Endothelial cell of umbilical vein (primary cell): Measurements from ENCODE around the gene TEC. TPM values are rescaled to one million over a fixed set of nuclear protein-coding genes. Genes with fewer than 3 reads are reported as not detected.

Experiments
- BruUV-seq: library from RNA; stranded (reverse); fragments of 400-500 nt; replicated peaks from 2 replicates; lab custom pipeline; 2021; lab: Mats Ljungman, UMichigan
- CTCF ChIA-PET: fragments of 300-600, 350-600 bp; sonication (Branson Sonifier 250); formaldehyde crosslinking; loops from one replicate; lab custom pipeline; 2021; ENCODE audit warnings: antibody characterized with exemption, inconsistent platforms; lab: Charles Lee
- POLR2A ChIA-PET: fragments of 300-600, 350-600 bp; sonication (Branson Sonifier 250); formaldehyde crosslinking; loops from one replicate; lab custom pipeline; 2021; ENCODE audit warnings: antibody characterized with exemption, inconsistent platforms; lab: Charles Lee
- DNase-seq: peaks from one replicate; pipeline ENCODE4 v3.0.0-alpha.2; 2011; ENCODE audit warnings: low read depth, low spot score
- FAIRE-seq: peaks from 2 replicates; lab custom pipeline; 2011; peaks lifted over from hg19 to GRCh38; lab: Jason Lieb, UNC
- H2AFZ ChIP-seq: 2 replicates; pipeline ENCODE4 v1.6.0; 2012; ENCODE audit warnings: low read depth, low read length, control low read depth, inconsistent platforms
- H3K27ac ChIP-seq: 2 replicates; pipeline ENCODE4 v1.5.1; 2011; ENCODE audit warnings: low read depth, mild to moderate bottlenecking, control low read depth, low read length, moderate library complexity; ENCODE audit not compliant: insufficient read depth
- H3K27me3 ChIP-seq, 2 experiments: 2 replicates each; pipeline versions ENCODE4 v1.6.0 to v1.6.1; 2011; ENCODE audit warnings: low read length in 2 of 2, mixed read lengths in 1 of 2; ENCODE audit not compliant: control insufficient read depth in 2 of 2, insufficient read depth in 2 of 2
- H3K36me3 ChIP-seq, 2 experiments: 2 replicates in 1 of 2; 3 replicates in 1 of 2; pipeline ENCODE4 v1.5.1; 2011; ENCODE audit warnings: low read length in 2 of 2, mild to moderate bottlenecking in 1 of 2, moderate library complexity in 1 of 2; ENCODE audit not compliant: control insufficient read depth in 2 of 2, insufficient read depth in 2 of 2; ENCODE audit errors: extremely low read depth in 1 of 2
- H3K4me1 ChIP-seq: 3 replicates; pipeline ENCODE4 v1.5.1; 2011; ENCODE audit warnings: mild to moderate bottlenecking, low read length; ENCODE audit not compliant: control insufficient read depth, insufficient read depth; ENCODE audit errors: extremely low read depth
- H3K4me2 ChIP-seq: 2 replicates; pipeline ENCODE4 v1.6.1; 2011; ENCODE audit warnings: low read length, control low read depth, mixed read lengths; ENCODE audit not compliant: insufficient read depth
- H3K4me3 ChIP-seq, 3 experiments: fragments of 200-600 bp in 1 of 3; sonication (generic), shearing (Covaris generic) in 1 of 3; replicated peaks in 1 of 3; 2 replicates each; pipeline ENCODE4 v1.5.1; 2011 to 2016; ENCODE audit warnings: control low read depth in 3 of 3, low read length in 3 of 3, mild to moderate bottlenecking in 2 of 3, inconsistent platforms in 1 of 3, low read depth in 1 of 3, moderate library complexity in 1 of 3; ENCODE audit not compliant: insufficient read depth in 1 of 3
- H3K79me2 ChIP-seq: 2 replicates; pipeline ENCODE4 v1.6.0; 2012; ENCODE audit warnings: low read length, inconsistent platforms; ENCODE audit not compliant: control insufficient read depth, insufficient read depth
- H3K9ac ChIP-seq: replicated peaks from 2 replicates; pipeline ENCODE3; 2011; ENCODE audit warnings: low read length, control low read depth; ENCODE audit not compliant: insufficient read depth; ENCODE audit errors: extremely low read depth
- H3K9me1 ChIP-seq: replicated peaks from 3 replicates; pipeline ENCODE4 v1.6.0; 2011; ENCODE audit warnings: mild to moderate bottlenecking, low read length; ENCODE audit not compliant: control insufficient read depth, insufficient read depth; ENCODE audit errors: extremely low read depth
- H3K9me3 ChIP-seq: replicated peaks from 2 replicates; pipeline ENCODE4 v1.5.1; 2012; ENCODE audit warnings: low read length, inconsistent platforms; ENCODE audit not compliant: control insufficient read depth, insufficient read depth
- H4K20me1 ChIP-seq: replicated peaks from 2 replicates; pipeline ENCODE3; 2011; ENCODE audit warnings: mild to moderate bottlenecking, low read length; ENCODE audit not compliant: control insufficient read depth, insufficient read depth; ENCODE audit errors: extremely low read depth
- CTCF ChIP-seq, 2 donors: IDR thresholded peaks; 1 replicate in 1 of 2; 2 replicates in 1 of 2; pipeline ENCODE4 v1.5.1; 2011; ENCODE audit warnings: low read length in 2 of 2, mild to moderate bottlenecking in 2 of 2, moderate library complexity in 2 of 2, control low read depth in 1 of 2, inconsistent platforms in 1 of 2, low read depth in 1 of 2; ENCODE audit not compliant: insufficient read depth in 1 of 2; ENCODE audit errors: extremely low read depth in 1 of 2
- EZH2 ChIP-seq: IDR thresholded peaks from 2 replicates; pipeline ENCODE4 v1.6.1; 2012; ENCODE audit warnings: borderline replicate concordance, low read depth, mild to moderate bottlenecking, moderate library complexity, low read length, inconsistent platforms; ENCODE audit not compliant: severe bottlenecking
- FOS ChIP-seq: IDR thresholded peaks from 2 replicates; pipeline ENCODE4 v1.6.1; 2011; ENCODE audit warnings: mild to moderate bottlenecking, low read length, moderate library complexity, borderline replicate concordance; ENCODE audit not compliant: insufficient read depth
- GATA2 ChIP-seq: IDR thresholded peaks from 2 replicates; pipeline ENCODE4 v1.7.0; 2011; ENCODE audit warnings: low read depth, mild to moderate bottlenecking, moderate library complexity, mixed read lengths, low read length; ENCODE audit not compliant: insufficient read length, insufficient read depth
- JUN ChIP-seq: IDR thresholded peaks from 2 replicates; pipeline ENCODE4 v1.6.1; 2011; ENCODE audit warnings: borderline replicate concordance, low read depth; ENCODE audit not compliant: insufficient read length, insufficient read depth
- MYC ChIP-seq: IDR thresholded peaks from one replicate; pipeline ENCODE4 v1.6.1; 2011; ENCODE audit warnings: mild to moderate bottlenecking, low read depth, low read length
- POLR2A ChIP-seq: IDR thresholded peaks from 2 replicates; pipeline ENCODE4 v1.6.1; 2012; ENCODE audit warnings: low read depth, mild to moderate bottlenecking, control low read depth, low read length
- POLR2AphosphoS5 ChIP-seq: IDR thresholded peaks from 2 replicates; pipeline ENCODE4 v1.6.1; 2012; ENCODE audit warnings: low read depth, mild to moderate bottlenecking, control low read depth, low read length, moderate library complexity; ENCODE audit not compliant: insufficient read depth
- dilution Hi-C: fragments of 300-500 bp; cut with MboI; formaldehyde crosslinking; loops from one replicate; pipeline ENCODE4 v1.15.0; 2019; ENCODE audit warnings: low sequenced_read_pairs; ENCODE audit not compliant: extremely low pct_ligation_motif_present
- intact Hi-C: fragments of 100-400 bp; cut with micrococcal nuclease; formaldehyde crosslinking; loops from one replicate; pipeline ENCODE4 v1.10.0; 2022
- polyA plus RNA-seq, 4 experiments: library from polyadenylated mRNA; depleted of rRNA in 3 of 4; stranded (reverse) in 3 of 4; unstranded in 1 of 4; fragments of >200 nt; gene quantifications; 2 replicates each; pipeline versions ENCODE4 v1.2.1 to v1.2.3, GENCODE V29; 2011 to 2012; ENCODE audit warnings: missing spikeins in 1 of 4
- total RNA-seq: library from RNA; stranded (reverse); gene quantifications from 2 replicates; pipeline ENCODE4 v1.2.3, GENCODE V29; 2021
- TF ChIP-seq, protein P1 (sequence below): IDR thresholded peaks from 2 replicates; pipeline ENCODE4 v1.6.1; 2011; ENCODE audit not compliant: insufficient read depth, insufficient read length

TEC gene
- total and polyA plus RNA-seq, 2 donors (not counting 3 experiments of a cell fraction or from before 2014, with no cell fraction given): 0.08 to 0.86 TPM

DNA sequence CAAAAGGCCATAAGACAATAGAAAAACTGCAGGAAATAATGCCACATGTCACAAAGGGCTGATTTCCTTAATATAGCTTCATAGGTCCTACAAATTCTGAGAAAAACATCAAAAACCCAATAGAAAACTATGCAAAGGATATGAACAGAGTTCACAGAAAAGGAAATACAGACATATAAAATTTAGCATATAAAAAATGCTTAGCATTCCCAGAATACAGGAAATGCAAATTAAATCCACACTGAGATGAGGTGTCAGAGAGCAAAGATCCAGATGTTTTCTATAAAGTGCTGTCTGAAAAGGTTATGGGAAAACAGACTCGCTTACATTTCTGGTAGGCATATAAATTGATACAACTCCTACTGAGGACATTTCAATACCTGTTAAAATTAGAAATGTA, 169.4 kb downstream of the TEC start:
- Histone ChIP-seq H3K9ac (no peak overlapping the region), H3K9me3 (no peaks in the 10 kb centered on the region), H3K27ac (no peak overlapping the region), H3K9me1 (no peaks in the 10 kb centered on the region), H3K36me3 (no peaks in the 10 kb centered on the region), H3K4me3 (no peak overlapping the region), H2AFZ (no peak overlapping the region), H3K4me1 (no peaks in the 10 kb centered on the region), H3K79me2 (no peaks in the 10 kb centered on the region), H3K4me2 (no peak overlapping the region), H3K27me3 (no peaks in the 10 kb centered on the region), H4K20me1 (no peaks in the 10 kb centered on the region)
- CTCF ChIA-PET: interaction anchor here (0.7 kb wide), 1 partner anchor 9 kb away, joined by 3 read pairs; no protein-coding TSS in a partner anchor
- dilution Hi-C loops (no loop called here), intact Hi-C loops (no loop called here)
- POLR2A ChIA-PET: no interaction called here
- no TSS peak for BruUV-seq
- DNase-seq (no peak), FAIRE-seq (no peak)
- TF ChIP-seq GATA2: no peak
- TF ChIP-seq, protein P1, sequence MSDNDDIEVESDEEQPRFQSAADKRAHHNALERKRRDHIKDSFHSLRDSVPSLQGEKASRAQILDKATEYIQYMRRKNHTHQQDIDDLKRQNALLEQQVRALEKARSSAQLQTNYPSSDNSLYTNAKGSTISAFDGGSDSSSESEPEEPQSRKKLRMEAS: no peak
- TF ChIP-seq JUN: no peak
- no peak for TF ChIP-seq MYC
- no peak for TF ChIP-seq FOS
- no peak for TF ChIP-seq POLR2AphosphoS5
- TF ChIP-seq EZH2: no peak
- no peak for TF ChIP-seq CTCF (IDR thresholded peaks at IDR 0.05; ENCODE audit: extremely low read depth in 1 of 2, insufficient read depth in 1 of 2, low read depth in 1 of 2, low read length in 2 of 2)
- TF ChIP-seq POLR2A: no peak
